K562 (cell line): ENCODE measurements around the gene SORCS1. TPM values are rescaled to one million over a fixed set of nuclear protein-coding genes. Genes with fewer than 3 reads are reported as not detected.

Source experiments
- ATAC-seq: fragments of 200-7000 bp; cut with Tn5 transposase; 3 replicates; pipeline ENCODE4 v1.9.1; 2020; ENCODE audit warnings: moderate library complexity
- BruUV-seq: library from RNA; stranded (reverse); fragments of 400-500 nt; replicated peaks from 2 replicates; lab custom pipeline; 2021; lab: Mats Ljungman, UMichigan
- CTCF ChIA-PET: fragments of 300-600 bp; formaldehyde crosslinking; extraction: SDS; loops from one replicate; lab custom pipeline; 2021; ENCODE audit warnings: low intra/inter-chr PET ratio; lab: Yijun Ruan, JAX
- POLR2A ChIA-PET: fragments of 300-600, 350-650 bp; sonication (Branson Sonifier 250); formaldehyde crosslinking; extraction: SDS; loops from one replicate; lab custom pipeline; 2021; ENCODE audit warnings: antibody characterized with exemption, inconsistent platforms; lab: Yijun Ruan, JAX
- DNase-seq, 4 experiments: peaks; one replicate each; pipeline versions ENCODE4 v3.0.0 to v3.0.0-alpha.2; 2011 to 2018; ENCODE audit warnings: low spot score in 3 of 4, mixed read lengths in 3 of 4; ENCODE audit errors: extremely low read depth in 1 of 4
- FAIRE-seq: peaks from 2 replicates; lab custom pipeline; 2011; peaks lifted over from hg19 to GRCh38; lab: Jason Lieb, UNC
- H2AFZ ChIP-seq: 2 replicates; pipeline ENCODE4 v1.6.0; 2011; ENCODE audit warnings: low read depth, low read length, control low read depth, inconsistent platforms
- H3K27ac ChIP-seq: fragments of 200-600 bp; 3 replicates; pipeline ENCODE4 v1.8.0; 2011; ENCODE audit warnings: low read depth, mild to moderate bottlenecking, control low read depth, inconsistent platforms, low read length, moderate library complexity, mixed read lengths; ENCODE audit errors: extremely low read depth
- H3K27me3 ChIP-seq, 2 experiments: fragments of 300-600 bp in 1 of 2; 2 replicates in 1 of 2; 3 replicates in 1 of 2; pipeline versions ENCODE4 v1.6.0 to v1.8.0; 2011; ENCODE audit warnings: inconsistent platforms in 2 of 2, low read length in 2 of 2, mild to moderate bottlenecking in 1 of 2, mixed read lengths in 1 of 2, moderate library complexity in 1 of 2; ENCODE audit not compliant: control insufficient read depth in 2 of 2, insufficient read depth in 2 of 2
- H3K36me3 ChIP-seq: fragments of 300-600 bp; 3 replicates; pipeline ENCODE4 v1.8.0; 2011; ENCODE audit warnings: mild to moderate bottlenecking, low read length, inconsistent platforms; ENCODE audit not compliant: control insufficient read depth, insufficient read depth
- H3K4me1 ChIP-seq, 2 experiments: fragments of 200-600 bp in 1 of 2; replicated peaks in 1 of 2; 2 replicates in 1 of 2; 3 replicates in 1 of 2; pipeline versions ENCODE4 v1.5.1 to v1.8.0; 2011; ENCODE audit warnings: inconsistent platforms in 2 of 2, low read length in 2 of 2, mild to moderate bottlenecking in 1 of 2, mixed read lengths in 1 of 2, moderate library complexity in 1 of 2; ENCODE audit not compliant: control insufficient read depth in 2 of 2, insufficient read depth in 2 of 2
- H3K4me2 ChIP-seq: 2 replicates; pipeline ENCODE4 v1.6.1; 2011; ENCODE audit warnings: low read length, control low read depth, inconsistent platforms, mixed read lengths; ENCODE audit not compliant: insufficient read depth
- H3K4me3 ChIP-seq: fragments of 200-600 bp; sonication (generic), shearing (Covaris generic); 2 replicates; pipeline ENCODE4 v1.5.1; 2016; ENCODE audit warnings: control low read depth, inconsistent platforms
- H3K79me2 ChIP-seq: fragments of 200-600 bp; 3 replicates; pipeline ENCODE4 v1.8.0; 2011; ENCODE audit warnings: low read length, inconsistent platforms; ENCODE audit not compliant: control insufficient read depth, insufficient read depth
- H3K9ac ChIP-seq, 2 experiments: 2 replicates each; pipeline versions ENCODE4 v1.6.0 to v1.6.1; 2011; ENCODE audit warnings: low read depth in 2 of 2, low read length in 2 of 2, control low read depth in 1 of 2, inconsistent platforms in 1 of 2, mild to moderate bottlenecking in 1 of 2, mixed read lengths in 1 of 2; ENCODE audit not compliant: insufficient read depth in 1 of 2
- H3K9me1 ChIP-seq: one replicate; pipeline ENCODE4 v1.6.0; 2011; ENCODE audit warnings: inconsistent platforms, mild to moderate bottlenecking, low read length, moderate library complexity; ENCODE audit not compliant: control insufficient read depth, insufficient read depth
- H3K9me3 ChIP-seq: replicated peaks from 2 replicates; pipeline ENCODE4 v1.5.1; 2011; ENCODE audit warnings: low read depth, low read length, inconsistent platforms; ENCODE audit not compliant: control insufficient read depth, insufficient read depth
- H4K20me1 ChIP-seq: replicated peaks from 2 replicates; pipeline ENCODE4 v1.6.1; 2011; ENCODE audit warnings: low read length, inconsistent platforms, mixed read lengths; ENCODE audit not compliant: control insufficient read depth, insufficient read depth
- CHD1 ChIP-seq: fragments of 200-600 bp; sonication (generic); IDR thresholded peaks from one replicate; pipeline ENCODE4 v1.6.1; 2012; ENCODE audit warnings: mild to moderate bottlenecking, moderate library complexity, low read length, inconsistent platforms
- ELF4 ChIP-seq: fragments of 450-650 bp; formaldehyde crosslinking; IDR thresholded peaks from 2 replicates; pipeline ENCODE4 v1.4.0; 2022; ENCODE audit warnings: missing genetic modification characterization
- ERF ChIP-seq: fragments of 450-650 bp; formaldehyde crosslinking; IDR thresholded peaks from 2 replicates; pipeline ENCODE4 v1.4.0; 2020; ENCODE audit warnings: mild to moderate bottlenecking, mixed read lengths
- FOXJ3 ChIP-seq: sonication (generic); formaldehyde crosslinking; IDR thresholded peaks from 2 replicates; pipeline ENCODE4 v1.4.0; 2020; ENCODE audit warnings: mild to moderate bottlenecking, missing genetic modification reagents
- HDAC2 ChIP-seq: fragments of 450-650 bp; IDR thresholded peaks from 2 replicates; pipeline ENCODE4 v1.6.1; 2016; ENCODE audit warnings: mild to moderate bottlenecking
- JUN ChIP-seq, 2 experiments: sonication (generic) in 1 of 2; formaldehyde crosslinking in 1 of 2; IDR thresholded peaks; 2 replicates each; pipeline versions ENCODE4 v1.6.1 to v1.8.0; 2012 to 2022; ENCODE audit warnings: borderline replicate concordance in 2 of 2, mild to moderate bottlenecking in 2 of 2, improper control_type of control experiment in 1 of 2, low read depth in 1 of 2, low read length in 1 of 2, missing genetic modification reagents in 1 of 2
- RERE ChIP-seq: sonication (generic); formaldehyde crosslinking; IDR thresholded peaks from 2 replicates; pipeline ENCODE4 v1.8.0; 2023; ENCODE audit warnings: missing genetic modification reagents, mild to moderate bottlenecking, borderline replicate concordance
- YBX1 ChIP-seq: fragments of 450-650 bp; IDR thresholded peaks from 2 replicates; pipeline ENCODE4 v1.7.1; 2016; ENCODE audit warnings: mild to moderate bottlenecking
- ZNF282 ChIP-seq: sonication (generic); formaldehyde crosslinking; IDR thresholded peaks from 2 replicates; pipeline ENCODE4 v1.8.1; 2023; ENCODE audit warnings: missing genetic modification reagents
- ZNF584 ChIP-seq: fragments of 200-800 bp; sonication (Bioruptor generic); IDR thresholded peaks from 2 replicates; pipeline ENCODE4 v1.6.1; 2016; ENCODE audit warnings: low read depth, mild to moderate bottlenecking, missing genetic modification characterization, missing compliant biosample characterization
- WGBS: fragments of 100-300 bp; shearing (Covaris generic); methylation state at CpG from one replicate; pipeline ENCODE4 v1.1.6; 2016; ENCODE audit warnings: low coverage, mixed read lengths; ENCODE audit not compliant: insufficient coverage; ENCODE audit errors: missing lambda C conversion rate; 5-methylcytosine and 5-hydroxymethylcytosine counted together
- in situ Hi-C: fragments of 300-500 bp; cut with MboI; formaldehyde crosslinking; loops from 4 replicates; pipeline ENCODE4 v1.15.0; 2018; ENCODE audit warnings: inconsistent platforms, mixed read lengths
- intact Hi-C: fragments of 100-400 bp; cut with micrococcal nuclease; formaldehyde crosslinking; loops from 2 replicates; pipeline ENCODE4 v1.14.2; 2022
- polyA plus RNA-seq, 8 experiments: library from polyadenylated mRNA; depleted of rRNA in 4 of 8; stranded (reverse) in 5 of 8; unstranded in 3 of 8; fragments of >200 nt; fragmentation: Nextera tagmentation in 2 of 8; fragmentation: Illumina TruSeq in 1 of 8; extraction: Ambion mirVana in 2 of 8; extraction: Trizol in 1 of 8; gene quantifications; 2 replicates each; pipeline versions ENCODE4 v1.2.1 to v1.2.3, GENCODE V29; 2011 to 2014; ENCODE audit warnings: inconsistent platforms in 1 of 8, missing spikeins in 1 of 8
- total RNA-seq, 7 experiments: library from RNA; depleted of rRNA in 6 of 7; stranded (reverse); fragments of >200 nt in 6 of 7; fragmentation: Illumina TruSeq in 2 of 7; extraction: Trizol in 2 of 7; gene quantifications; 2 replicates each; pipeline versions ENCODE4 v1.2.1 to v1.2.3, GENCODE V29; 2011 to 2021; ENCODE audit warnings: low replicate concordance in 1 of 7

SORCS1 gene
- total and polyA plus RNA-seq, 9 of the 15 experiments (the other 6 are each of a cell fraction or from before 2014, with no cell fraction given): 1.5 to 3.9 (median 2.7) TPM

- Histone ChIP-seq H3K36me3 (peaks cover 13% of the 10 kb centered on the region; the same call in 2 of the 3 replicates), H3K9me1 (no peaks in the 10 kb centered on the region), H3K27ac (no peak overlapping the region), H3K4me3 (no peak overlapping the region), H3K79me2 (peaks cover 10% of the 10 kb centered on the region; the same call in 2 of the 3 replicates), H3K4me2 (no peak overlapping the region), H3K27me3 (no peaks in the 10 kb centered on the region), H3K4me1 (peaks cover 4 to 21% of the 10 kb centered on the region in 2 experiments; a peak in 3 of 5 replicates), H2AFZ (no peak overlapping the region), H3K9ac (no peak overlapping the region), H4K20me1 (no peaks in the 10 kb centered on the region), H3K9me3 (no peaks in the 10 kb centered on the region)
- no peak for ATAC-seq
- no peak for DNase-seq
- TF ChIP-seq FOXJ3 (CRISPR knock-in tag) (no peak), JUN (IDR thresholded peaks at IDR 0.05; ENCODE audit: borderline replicate concordance, low read depth, low read length) (no peak), JUN (CRISPR knock-in tag; IDR thresholded peaks at IDR 0.05; ENCODE audit: borderline replicate concordance) (no peak), YBX1 (no peak), RERE (no peak), ZNF282 (CRISPR knock-in tag) (no peak), HDAC2 (no peak), ELF4 (CRISPR knock-in tag) (no peak), ZNF584 (CRISPR knock-in tag) (no peak), ERF (CRISPR knock-in tag) (no peak), CHD1 (no peak)
- CTCF ChIA-PET: no interaction called here
- FAIRE-seq: no peak
- intact Hi-C loops (no loop called here), in situ Hi-C loops (no loop called here)
- BruUV-seq: no TSS peak
- POLR2A ChIA-PET: interaction anchor here (0.8 to 1.0 kb wide), 3 partner anchors 13 to 76 kb away, joined by 3 to 4 read pairs (median 4); no protein-coding TSS in a partner anchor
- 66% methylated on average over 2 of the region's 2 CpGs for WGBS
Observed at GRCh38 chr10:107019154-107019553, 145.4 kb downstream of the SORCS1 start.
